K562 (cell line): ENCODE results near the gene PHF20. TPM values are rescaled to one million over a fixed set of nuclear protein-coding genes. Genes with fewer than 3 reads are reported as not detected.
A peak's percentile ranks its signal among the peaks of the same experiment; 100 is the strongest.

Experiments
- ATAC-seq: fragments of 200-7000 bp; cut with Tn5 transposase; 3 replicates; pipeline ENCODE4 v1.9.1; 2020; ENCODE audit warnings: moderate library complexity
- BruUV-seq: library from RNA; stranded (reverse); fragments of 400-500 nt; replicated peaks from 2 replicates; lab custom pipeline; 2021; lab: Mats Ljungman, UMichigan
- CTCF ChIA-PET: fragments of 300-600 bp; formaldehyde crosslinking; extraction: SDS; loops from one replicate; lab custom pipeline; 2021; ENCODE audit warnings: low intra/inter-chr PET ratio; lab: Yijun Ruan, JAX
- POLR2A ChIA-PET: fragments of 300-600, 350-650 bp; sonication (Branson Sonifier 250); formaldehyde crosslinking; extraction: SDS; loops from one replicate; lab custom pipeline; 2021; ENCODE audit warnings: antibody characterized with exemption, inconsistent platforms; lab: Yijun Ruan, JAX
- DNase-seq, 4 experiments: peaks; one replicate each; pipeline versions ENCODE4 v3.0.0 to v3.0.0-alpha.2; 2011 to 2018; ENCODE audit warnings: low spot score in 3 of 4, mixed read lengths in 3 of 4; ENCODE audit errors: extremely low read depth in 1 of 4
- FAIRE-seq: peaks from 2 replicates; lab custom pipeline; 2011; peaks lifted over from hg19 to GRCh38; lab: Jason Lieb, UNC
- H2AFZ ChIP-seq: 2 replicates; pipeline ENCODE4 v1.6.0; 2011; ENCODE audit warnings: low read depth, low read length, control low read depth, inconsistent platforms
- H3K27ac ChIP-seq: fragments of 200-600 bp; 3 replicates; pipeline ENCODE4 v1.8.0; 2011; ENCODE audit warnings: low read depth, mild to moderate bottlenecking, control low read depth, inconsistent platforms, low read length, moderate library complexity, mixed read lengths; ENCODE audit errors: extremely low read depth
- H3K27me3 ChIP-seq, 2 experiments: fragments of 300-600 bp in 1 of 2; 2 replicates in 1 of 2; 3 replicates in 1 of 2; pipeline versions ENCODE4 v1.6.0 to v1.8.0; 2011; ENCODE audit warnings: inconsistent platforms in 2 of 2, low read length in 2 of 2, mild to moderate bottlenecking in 1 of 2, mixed read lengths in 1 of 2, moderate library complexity in 1 of 2; ENCODE audit not compliant: control insufficient read depth in 2 of 2, insufficient read depth in 2 of 2
- H3K36me3 ChIP-seq: fragments of 300-600 bp; 3 replicates; pipeline ENCODE4 v1.8.0; 2011; ENCODE audit warnings: mild to moderate bottlenecking, low read length, inconsistent platforms; ENCODE audit not compliant: control insufficient read depth, insufficient read depth
- H3K4me1 ChIP-seq, 2 experiments: fragments of 200-600 bp in 1 of 2; replicated peaks in 1 of 2; 2 replicates in 1 of 2; 3 replicates in 1 of 2; pipeline versions ENCODE4 v1.5.1 to v1.8.0; 2011; ENCODE audit warnings: inconsistent platforms in 2 of 2, low read length in 2 of 2, mild to moderate bottlenecking in 1 of 2, mixed read lengths in 1 of 2, moderate library complexity in 1 of 2; ENCODE audit not compliant: control insufficient read depth in 2 of 2, insufficient read depth in 2 of 2
- H3K4me2 ChIP-seq: 2 replicates; pipeline ENCODE4 v1.6.1; 2011; ENCODE audit warnings: low read length, control low read depth, inconsistent platforms, mixed read lengths; ENCODE audit not compliant: insufficient read depth
- H3K4me3 ChIP-seq: fragments of 200-600 bp; sonication (generic), shearing (Covaris generic); 2 replicates; pipeline ENCODE4 v1.5.1; 2016; ENCODE audit warnings: control low read depth, inconsistent platforms
- H3K79me2 ChIP-seq: fragments of 200-600 bp; 3 replicates; pipeline ENCODE4 v1.8.0; 2011; ENCODE audit warnings: low read length, inconsistent platforms; ENCODE audit not compliant: control insufficient read depth, insufficient read depth
- H3K9ac ChIP-seq, 2 experiments: 2 replicates each; pipeline versions ENCODE4 v1.6.0 to v1.6.1; 2011; ENCODE audit warnings: low read depth in 2 of 2, low read length in 2 of 2, control low read depth in 1 of 2, inconsistent platforms in 1 of 2, mild to moderate bottlenecking in 1 of 2, mixed read lengths in 1 of 2; ENCODE audit not compliant: insufficient read depth in 1 of 2
- H3K9me1 ChIP-seq: one replicate; pipeline ENCODE4 v1.6.0; 2011; ENCODE audit warnings: inconsistent platforms, mild to moderate bottlenecking, low read length, moderate library complexity; ENCODE audit not compliant: control insufficient read depth, insufficient read depth
- H3K9me3 ChIP-seq: replicated peaks from 2 replicates; pipeline ENCODE4 v1.5.1; 2011; ENCODE audit warnings: low read depth, low read length, inconsistent platforms; ENCODE audit not compliant: control insufficient read depth, insufficient read depth
- H4K20me1 ChIP-seq: replicated peaks from 2 replicates; pipeline ENCODE4 v1.6.1; 2011; ENCODE audit warnings: low read length, inconsistent platforms, mixed read lengths; ENCODE audit not compliant: control insufficient read depth, insufficient read depth
- BDP1 ChIP-seq: IDR thresholded peaks from 3 replicates; pipeline ENCODE4 v1.6.1; 2011; ENCODE audit not compliant: insufficient read length, insufficient read depth
- CBFA2T2 ChIP-seq: fragments of 450-650 bp; conservative IDR thresholded peaks from 2 replicates; pipeline ENCODE4 v1.6.1; 2017; ENCODE audit warnings: mild to moderate bottlenecking
- CREB5 ChIP-seq: fragments of 250-450 bp; sonication (Bioruptor Pico); IDR thresholded peaks from 2 replicates; pipeline ENCODE4 v1.5.0; 2020; ENCODE audit warnings: mild to moderate bottlenecking
- DNMT1 ChIP-seq: fragments of 450-650 bp; IDR thresholded peaks from 2 replicates; pipeline ENCODE4 v1.6.1; 2016; ENCODE audit warnings: antibody characterized with exemption, mild to moderate bottlenecking
- ELF4 ChIP-seq: fragments of 450-650 bp; formaldehyde crosslinking; IDR thresholded peaks from 2 replicates; pipeline ENCODE4 v1.4.0; 2022; ENCODE audit warnings: missing genetic modification characterization
- EP300 ChIP-seq: IDR thresholded peaks from 2 replicates; pipeline ENCODE4 v1.6.1; 2012; ENCODE audit warnings: low read length, improper control_type of control experiment
- KHSRP ChIP-seq: fragments of 450-650 bp; IDR thresholded peaks from 2 replicates; pipeline ENCODE4 v1.6.1; 2017
- KLF1 ChIP-seq: fragments of 450-650 bp; IDR thresholded peaks from 2 replicates; pipeline ENCODE4 v1.6.1; 2016; ENCODE audit warnings: missing genetic modification characterization, missing compliant biosample characterization
- MIER1 ChIP-seq: fragments of 450-650 bp; IDR thresholded peaks from 2 replicates; pipeline ENCODE4 v1.6.1; 2016; ENCODE audit warnings: antibody characterized with exemption, mild to moderate bottlenecking, low read depth
- MTF1 ChIP-seq: fragments of 250-450 bp; sonication (Bioruptor Pico); IDR thresholded peaks from 2 replicates; pipeline ENCODE4 v1.9.0; 2021; ENCODE audit warnings: moderate library complexity, mild to moderate bottlenecking, inconsistent platforms, borderline replicate concordance
- NCOA1 ChIP-seq: fragments of 450-650 bp; IDR thresholded peaks from 2 replicates; pipeline ENCODE4 v1.6.1; 2016; ENCODE audit warnings: low read depth
- PHF8 ChIP-seq: fragments of 200-600 bp; sonication (generic); IDR thresholded peaks from 2 replicates; pipeline ENCODE4 v1.6.1; 2012; ENCODE audit warnings: mixed run types, mild to moderate bottlenecking, inconsistent platforms, low read length, moderate library complexity, borderline replicate concordance
- RHOXF2B ChIP-seq: fragments of 250-450 bp; sonication (Bioruptor Pico); conservative IDR thresholded peaks from 2 replicates; pipeline ENCODE4 v1.5.1; 2021
- SIN3B ChIP-seq: fragments of 450-650 bp; IDR thresholded peaks from 2 replicates; pipeline ENCODE4 v1.6.1; 2017; ENCODE audit warnings: low read depth, mild to moderate bottlenecking, moderate library complexity
- SP1 ChIP-seq: sonication (generic); formaldehyde crosslinking; IDR thresholded peaks from 2 replicates; pipeline ENCODE4 v1.8.1; 2022; ENCODE audit warnings: mild to moderate bottlenecking, missing genetic modification reagents
- SRSF1 ChIP-seq: fragments of 200-400 bp; formaldehyde crosslinking; IDR thresholded peaks from 2 replicates; pipeline ENCODE4 v1.6.1; 2017; ENCODE audit warnings: mild to moderate bottlenecking, low read depth, low read length, moderate library complexity
- ZBTB8A ChIP-seq: fragments of 450-650 bp; IDR thresholded peaks from 2 replicates; pipeline ENCODE4 v1.6.1; 2018; ENCODE audit warnings: mild to moderate bottlenecking, moderate library complexity; ENCODE audit not compliant: partially characterized antibody
- ZNF3 ChIP-seq: fragments of 250-450 bp; sonication (Bioruptor Pico); IDR thresholded peaks from 2 replicates; pipeline ENCODE4 v1.5.0; 2021; ENCODE audit warnings: mild to moderate bottlenecking, moderate library complexity
- ZNF778 ChIP-seq: fragments of 450-650 bp; formaldehyde crosslinking; IDR thresholded peaks from 2 replicates; pipeline ENCODE4 v1.4.0; 2020; ENCODE audit warnings: mild to moderate bottlenecking, moderate library complexity
- in situ Hi-C: fragments of 300-500 bp; cut with MboI; formaldehyde crosslinking; loops from 4 replicates; pipeline ENCODE4 v1.15.0; 2018; ENCODE audit warnings: inconsistent platforms, mixed read lengths
- intact Hi-C: fragments of 100-400 bp; cut with micrococcal nuclease; formaldehyde crosslinking; loops from 2 replicates; pipeline ENCODE4 v1.14.2; 2022
- polyA plus RNA-seq, 8 experiments: library from polyadenylated mRNA; depleted of rRNA in 4 of 8; stranded (reverse) in 5 of 8; unstranded in 3 of 8; fragments of >200 nt; fragmentation: Nextera tagmentation in 2 of 8; fragmentation: Illumina TruSeq in 1 of 8; extraction: Ambion mirVana in 2 of 8; extraction: Trizol in 1 of 8; gene quantifications; 2 replicates each; pipeline versions ENCODE4 v1.2.1 to v1.2.3, GENCODE V29; 2011 to 2014; ENCODE audit warnings: inconsistent platforms in 1 of 8, missing spikeins in 1 of 8
- total RNA-seq, 7 experiments: library from RNA; depleted of rRNA in 6 of 7; stranded (reverse); fragments of >200 nt in 6 of 7; fragmentation: Illumina TruSeq in 2 of 7; extraction: Trizol in 2 of 7; gene quantifications; 2 replicates each; pipeline versions ENCODE4 v1.2.1 to v1.2.3, GENCODE V29; 2011 to 2021; ENCODE audit warnings: low replicate concordance in 1 of 7

Gene PHF20
- total and polyA plus RNA-seq, 9 of the 15 experiments (the other 6 are each of a cell fraction or from before 2014, with no cell fraction given): 49.9 to 196 (median 70.7) TPM

GRCh38 chr20:35908007-35908406, 136.2 kb downstream of the PHF20 start:
- ATAC-seq (no peak; the same call in 1 of the 3 replicates), FAIRE-seq (no peak), DNase-seq (no peak)
- H3K9ac ChIP-seq: peak overlapping the region in 1 of 2 experiments; percentile 54; a peak in 1 of 4 replicates
- CTCF ChIA-PET: no interaction called here
- peaks cover 10% of the 10 kb centered on the region; the same call in 2 of the 3 replicates for H3K79me2 ChIP-seq
- H3K9me1 ChIP-seq: no peaks in the 10 kb centered on the region
- no peaks in the 10 kb centered on the region for H3K9me3 ChIP-seq
- no peak overlapping the region for H3K4me3 ChIP-seq
- in situ Hi-C loops: no loop called here
- BruUV-seq: no TSS peak
- H2AFZ ChIP-seq: no peak overlapping the region
- H3K4me1 ChIP-seq: peaks cover 20 to 53% of the 10 kb centered on the region in 2 experiments
- H3K27ac ChIP-seq: no peak overlapping the region
- H3K27me3 ChIP-seq: no peaks in the 10 kb centered on the region
- peaks cover 5% of the 10 kb centered on the region; the same call in 1 of the 2 replicates for H4K20me1 ChIP-seq
- no peak for TF ChIP-seq CBFA2T2
- no peak for TF ChIP-seq EP300
- TF ChIP-seq ZNF3 (CRISPR knock-in tag): no peak
- no peak for TF ChIP-seq SP1
- no peak for TF ChIP-seq MIER1
- no peak for TF ChIP-seq SIN3B
- TF ChIP-seq KHSRP: no peak
- no peak for TF ChIP-seq PHF8
- TF ChIP-seq KLF1 (tag): no peak
- TF ChIP-seq CREB5 (CRISPR knock-in tag): no peak
- TF ChIP-seq NCOA1: no peak
- TF ChIP-seq ELF4: no peak
- no peak for TF ChIP-seq ZBTB8A
- TF ChIP-seq SRSF1: no peak
- no peak for TF ChIP-seq BDP1
- no peak for TF ChIP-seq MTF1 (CRISPR knock-in tag)
- TF ChIP-seq ZNF778 (CRISPR knock-in tag): no peak
- no peak for TF ChIP-seq DNMT1
- TF ChIP-seq RHOXF2B (CRISPR knock-in tag): no peak
- POLR2A ChIA-PET: interaction anchor here (0.6 to 1.8 kb wide), 2 partner anchors 165 to 331 kb away, joined by 3 to 7 read pairs; partner anchors contain the start of gene RBM39
- H3K36me3 ChIP-seq: peaks cover 22% of the 10 kb centered on the region; the same call in 2 of the 3 replicates
- H3K4me2 ChIP-seq: no peak overlapping the region
- intact Hi-C loops: loop anchor here (10.0 kb wide), 1 partner anchor 133 kb away; the partner anchor contains the start of gene PHF20
